IMR-90 (cell line): ENCODE data around the gene TPH1. TPM values are rescaled to one million over a fixed set of nuclear protein-coding genes. Genes with fewer than 3 reads are reported as not detected.

Source experiments
- ATAC-seq: fragments of 200-7000 bp; cut with Tn5 transposase; 2 replicates; pipeline ENCODE4 v1.9.1; 2020; ENCODE audit warnings: low read depth, mild to moderate bottlenecking, moderate library complexity
- BruUV-seq: library from RNA; stranded (reverse); fragments of 400-500 nt; replicated peaks from 2 replicates; lab custom pipeline; 2021; lab: Mats Ljungman, UMichigan
- CTCF ChIA-PET: fragments of 300-600 bp; formaldehyde crosslinking; extraction: SDS; loops from one replicate; lab custom pipeline; 2021; ENCODE audit warnings: antibody characterized with exemption; lab: Yijun Ruan, JAX
- POLR2A ChIA-PET: fragments of 300-600 bp; sonication (Branson Sonifier 250); formaldehyde crosslinking; loops from one replicate; lab custom pipeline; 2022; ENCODE audit warnings: antibody characterized with exemption; ENCODE audit not compliant: unreplicated experiment; lab: Charles Lee
- DNase-seq: peaks from one replicate; pipeline ENCODE4 v3.0.0; 2013
- H2AFZ ChIP-seq: replicated peaks from 2 replicates; pipeline ENCODE3; 2013; ENCODE audit warnings: low read length, mild to moderate bottlenecking; ENCODE audit not compliant: poor library complexity
- H2AK5ac ChIP-seq: 2 replicates; pipeline ENCODE4 v1.6.1; 2013; ENCODE audit warnings: low read depth, low read length, inconsistent platforms
- H2AK9ac ChIP-seq: replicated peaks from 2 replicates; pipeline ENCODE3; 2013; ENCODE audit warnings: mild to moderate bottlenecking, low read depth, low read length, moderate library complexity; ENCODE audit not compliant: poor library complexity
- H2BK120ac ChIP-seq: 2 replicates; pipeline ENCODE4 v1.6.1; 2013; ENCODE audit warnings: low read depth, low read length, inconsistent platforms
- H2BK15ac ChIP-seq: 3 replicates; pipeline ENCODE4 v1.6.1; 2013; ENCODE audit warnings: low read depth, low read length, inconsistent platforms
- H2BK20ac ChIP-seq: 2 replicates; pipeline ENCODE4 v1.6.1; 2013; ENCODE audit warnings: low read depth, mild to moderate bottlenecking, inconsistent platforms, low read length, moderate library complexity
- H2BK5ac ChIP-seq: 2 replicates; pipeline ENCODE4 v1.6.1; 2013; ENCODE audit warnings: mild to moderate bottlenecking, low read depth, low read length, inconsistent platforms; ENCODE audit not compliant: poor library complexity, severe bottlenecking
- H3K14ac ChIP-seq: replicated peaks from 2 replicates; pipeline ENCODE4 v1.6.1; 2013; ENCODE audit warnings: low read depth, low read length, inconsistent platforms
- H3K18ac ChIP-seq: 2 replicates; pipeline ENCODE4 v1.6.1; 2013; ENCODE audit warnings: low read depth, low read length, control low read depth
- H3K23ac ChIP-seq: 2 replicates; pipeline ENCODE4 v1.6.1; 2013; ENCODE audit warnings: low read depth, low read length, inconsistent platforms
- H3K27ac ChIP-seq: 2 replicates; pipeline ENCODE4 v1.5.1; 2013; ENCODE audit warnings: mild to moderate bottlenecking, control low read depth, low read length; ENCODE audit not compliant: insufficient read depth
- H3K27me3 ChIP-seq: 2 replicates; pipeline ENCODE4 v1.6.1; 2013; ENCODE audit warnings: low read length; ENCODE audit not compliant: control insufficient read depth, insufficient read depth
- H3K36me3 ChIP-seq: 2 replicates; pipeline ENCODE4 v1.6.1; 2013; ENCODE audit warnings: low read length, mixed read lengths; ENCODE audit not compliant: control insufficient read depth, insufficient read depth
- H3K4ac ChIP-seq: 2 replicates; pipeline ENCODE4 v1.6.1; 2013; ENCODE audit warnings: low read depth, low read length, inconsistent platforms
- H3K4me1 ChIP-seq: 2 replicates; pipeline ENCODE4 v1.6.1; 2013; ENCODE audit warnings: low read length, mixed read lengths; ENCODE audit not compliant: control insufficient read depth, insufficient read depth
- H3K4me2 ChIP-seq: 2 replicates; pipeline ENCODE4 v1.6.1; 2013; ENCODE audit warnings: low read depth, mild to moderate bottlenecking, control low read depth, low read length, moderate library complexity
- H3K4me3 ChIP-seq: 2 replicates; pipeline ENCODE4 v1.5.1; 2013; ENCODE audit warnings: low read depth, mild to moderate bottlenecking, control low read depth, low read length, moderate library complexity; ENCODE audit not compliant: insufficient read depth
- H3K56ac ChIP-seq: 2 replicates; pipeline ENCODE4 v1.6.1; 2013; ENCODE audit warnings: low read length, inconsistent platforms; ENCODE audit not compliant: insufficient read depth; ENCODE audit errors: extremely low read depth
- H3K79me1 ChIP-seq, 2 experiments: 2 replicates each; pipeline ENCODE4 v1.6.1; 2013; ENCODE audit warnings: low read length in 2 of 2, inconsistent platforms in 1 of 2, low read depth in 1 of 2
- H3K9ac ChIP-seq: 2 replicates; pipeline ENCODE4 v1.6.1; 2013; ENCODE audit warnings: low read depth, low read length, control low read depth
- H3K9me1 ChIP-seq: 2 replicates; pipeline ENCODE4 v1.6.1; 2013; ENCODE audit warnings: low read length, inconsistent platforms; ENCODE audit not compliant: insufficient read depth
- H3K9me3 ChIP-seq: 2 replicates; pipeline ENCODE4 v1.6.1; 2013; ENCODE audit warnings: low read length; ENCODE audit not compliant: control insufficient read depth, insufficient read depth
- H4K20me1 ChIP-seq: 2 replicates; pipeline ENCODE4 v1.6.1; 2013; ENCODE audit warnings: low read length, inconsistent platforms; ENCODE audit not compliant: insufficient read depth
- H4K5ac ChIP-seq: 2 replicates; pipeline ENCODE4 v1.6.1; 2013; ENCODE audit warnings: mild to moderate bottlenecking, low read depth, low read length, control low read depth
- H4K8ac ChIP-seq, 2 experiments: 2 replicates each; pipeline ENCODE4 v1.6.1; 2013; ENCODE audit warnings: low read depth in 2 of 2, low read length in 2 of 2, control low read depth in 1 of 2, inconsistent platforms in 1 of 2
- H4K91ac ChIP-seq: 2 replicates; pipeline ENCODE4 v1.6.1; 2013; ENCODE audit warnings: low read depth, low read length, inconsistent platforms; ENCODE audit not compliant: insufficient read depth
- CHD1 ChIP-seq: IDR thresholded peaks from 2 replicates; pipeline ENCODE4 v1.6.1; 2012; ENCODE audit warnings: low read depth, low read length, improper control_type of control experiment
- MAFK ChIP-seq: IDR thresholded peaks from 2 replicates; pipeline ENCODE4 v1.6.1; 2012; ENCODE audit warnings: low read depth, low read length, improper control_type of control experiment
- NFE2L2 ChIP-seq: fragments of 150-350 bp; IDR thresholded peaks from 2 replicates; pipeline ENCODE4 v1.6.1; 2016; ENCODE audit warnings: low read depth, mild to moderate bottlenecking, low read length
- RAD21 ChIP-seq: IDR thresholded peaks from 2 replicates; pipeline ENCODE4 v1.6.1; 2012; ENCODE audit warnings: low read length, improper control_type of control experiment
- RCOR1 ChIP-seq: IDR thresholded peaks from 2 replicates; pipeline ENCODE4 v1.6.1; 2012; ENCODE audit warnings: mild to moderate bottlenecking, low read length, improper control_type of control experiment; ENCODE audit not compliant: insufficient replicate concordance
- WGBS, 2 experiments: methylation state at CpG; one replicate each; pipeline versions ENCODE4 v1.1.5 to v1.1.7; 2013; ENCODE audit warnings: missing lambda C conversion rate in 2 of 2; ENCODE audit not compliant: insufficient read length in 1 of 2; ENCODE audit errors: extremely low coverage in 2 of 2; 5-methylcytosine and 5-hydroxymethylcytosine counted together
- dilution Hi-C: fragments of 300-500 bp; cut with HindIII; formaldehyde crosslinking; loops from one replicate; pipeline ENCODE4 v1.14.3; 2018; ENCODE audit warnings: low sequenced_read_pairs; ENCODE audit not compliant: unreplicated experiment
- in situ Hi-C: fragments of 300-500 bp; cut with MboI; formaldehyde crosslinking; loops from 3 replicates; pipeline ENCODE4 v1.14.3; 2019; ENCODE audit warnings: low sequenced_read_pairs, inconsistent platforms, mixed read lengths
- intact Hi-C: fragments of 100-400 bp; cut with micrococcal nuclease; formaldehyde crosslinking; loops from 2 replicates; pipeline ENCODE4 v1.10.0; 2022
- polyA plus RNA-seq, 3 experiments: library from polyadenylated mRNA; depleted of rRNA; stranded (reverse); fragments of >200 nt; gene quantifications; 2 replicates each; pipeline ENCODE4 v1.2.3, GENCODE V29; 2012; ENCODE audit warnings: low replicate concordance in 1 of 3
- total RNA-seq: library from RNA; depleted of rRNA; stranded (reverse); fragments of >200 nt; gene quantifications from 2 replicates; pipeline ENCODE4 v1.2.3, GENCODE V29; 2012

Gene TPH1
- total and polyA plus RNA-seq, 2 of the 4 experiments (the other 2 are of a cell fraction), result under 0.01 to 0.07 TPM

GRCh38 chr11:18080451-18080850 lies 34.4 kb upstream of the TPH1 start:
- no peak overlapping the region for H4K91ac ChIP-seq
- no peak overlapping the region for H2BK15ac ChIP-seq
- no peak overlapping the region for H2AFZ ChIP-seq
- H3K36me3 ChIP-seq, result peaks cover 7% of the 10 kb centered on the region
- dilution Hi-C loops (no loop called here), intact Hi-C loops (no loop called here), in situ Hi-C loops (no loop called here)
- H2AK5ac ChIP-seq, result no peak overlapping the region
- H4K8ac ChIP-seq, result no peak overlapping the region
- ATAC-seq, result no peak
- H3K4ac ChIP-seq, result no peak overlapping the region
- H3K9ac ChIP-seq, result no peak overlapping the region
- 0 out of 2 replicates have a peak, but pooled peaks cover 2% of the 10 kb centered on the region for H3K4me1 ChIP-seq
- peaks cover 6% of the 10 kb centered on the region; the same call in 1 of the 2 replicates for H3K9me1 ChIP-seq
- no peak overlapping the region for H4K5ac ChIP-seq
- ChIA-PET CTCF (interaction anchor here (1.0 kb wide), 1 partner anchor 26 kb away, joined by 3 read pairs; no protein-coding TSS in a partner anchor), POLR2A (no interaction called here)
- no peak overlapping the region for H3K56ac ChIP-seq
- no peaks in the 10 kb centered on the region for H3K27me3 ChIP-seq
- no peaks in the 10 kb centered on the region for H3K9me3 ChIP-seq
- H2BK20ac ChIP-seq, result no peak overlapping the region
- no peak overlapping the region for H3K4me2 ChIP-seq
- no TSS peak for BruUV-seq
- H3K23ac ChIP-seq, result no peak overlapping the region
- H3K79me1 ChIP-seq, result no peaks in the 10 kb centered on the region
- H4K20me1 ChIP-seq, result no peaks in the 10 kb centered on the region
- TF ChIP-seq RAD21, result no peak
- no peak for TF ChIP-seq NFE2L2
- TF ChIP-seq MAFK, result no peak
- no peak for TF ChIP-seq RCOR1
- TF ChIP-seq CHD1, result no peak
- H2BK120ac ChIP-seq, result no peak overlapping the region
- no peak overlapping the region for H3K4me3 ChIP-seq
- no peak overlapping the region for H3K18ac ChIP-seq
- H3K27ac ChIP-seq, result no peak overlapping the region
- no peak for DNase-seq
- H3K14ac ChIP-seq, result no peak overlapping the region
- 100% methylated on average over 1 of the region's 4 CpGs; no CpG with 5 or more reads in 1 of the 2 experiments for WGBS, 2 experiments
- H2BK5ac ChIP-seq, result no peak overlapping the region
- H2AK9ac ChIP-seq, result no peak overlapping the region
